IMR-90 (cell line): ENCODE results near the gene EHBP1. TPM values are rescaled to one million over a fixed set of nuclear protein-coding genes. Genes with fewer than 3 reads are reported as not detected.
A peak's percentile ranks its signal among the peaks of the same experiment; 100 is the strongest.

Source experiments
- ATAC-seq: fragments of 200-7000 bp; cut with Tn5 transposase; 2 replicates; pipeline ENCODE4 v1.9.1; 2020; ENCODE audit warnings: low read depth, mild to moderate bottlenecking, moderate library complexity
- BruUV-seq: library from RNA; stranded (reverse); fragments of 400-500 nt; replicated peaks from 2 replicates; lab custom pipeline; 2021; lab: Mats Ljungman, UMichigan
- CTCF ChIA-PET: fragments of 300-600 bp; formaldehyde crosslinking; extraction: SDS; loops from one replicate; lab custom pipeline; 2021; ENCODE audit warnings: antibody characterized with exemption; lab: Yijun Ruan, JAX
- POLR2A ChIA-PET: fragments of 300-600 bp; sonication (Branson Sonifier 250); formaldehyde crosslinking; loops from one replicate; lab custom pipeline; 2022; ENCODE audit warnings: antibody characterized with exemption; ENCODE audit not compliant: unreplicated experiment; lab: Charles Lee
- DNase-seq: peaks from one replicate; pipeline ENCODE4 v3.0.0; 2013
- H2AFZ ChIP-seq: replicated peaks from 2 replicates; pipeline ENCODE3; 2013; ENCODE audit warnings: low read length, mild to moderate bottlenecking; ENCODE audit not compliant: poor library complexity
- H2AK5ac ChIP-seq: 2 replicates; pipeline ENCODE4 v1.6.1; 2013; ENCODE audit warnings: low read depth, low read length, inconsistent platforms
- H2AK9ac ChIP-seq: replicated peaks from 2 replicates; pipeline ENCODE3; 2013; ENCODE audit warnings: mild to moderate bottlenecking, low read depth, low read length, moderate library complexity; ENCODE audit not compliant: poor library complexity
- H2BK120ac ChIP-seq: 2 replicates; pipeline ENCODE4 v1.6.1; 2013; ENCODE audit warnings: low read depth, low read length, inconsistent platforms
- H2BK15ac ChIP-seq: 3 replicates; pipeline ENCODE4 v1.6.1; 2013; ENCODE audit warnings: low read depth, low read length, inconsistent platforms
- H2BK20ac ChIP-seq: 2 replicates; pipeline ENCODE4 v1.6.1; 2013; ENCODE audit warnings: low read depth, mild to moderate bottlenecking, inconsistent platforms, low read length, moderate library complexity
- H2BK5ac ChIP-seq: 2 replicates; pipeline ENCODE4 v1.6.1; 2013; ENCODE audit warnings: mild to moderate bottlenecking, low read depth, low read length, inconsistent platforms; ENCODE audit not compliant: poor library complexity, severe bottlenecking
- H3K14ac ChIP-seq: replicated peaks from 2 replicates; pipeline ENCODE4 v1.6.1; 2013; ENCODE audit warnings: low read depth, low read length, inconsistent platforms
- H3K18ac ChIP-seq: 2 replicates; pipeline ENCODE4 v1.6.1; 2013; ENCODE audit warnings: low read depth, low read length, control low read depth
- H3K23ac ChIP-seq: 2 replicates; pipeline ENCODE4 v1.6.1; 2013; ENCODE audit warnings: low read depth, low read length, inconsistent platforms
- H3K27ac ChIP-seq: 2 replicates; pipeline ENCODE4 v1.5.1; 2013; ENCODE audit warnings: mild to moderate bottlenecking, control low read depth, low read length; ENCODE audit not compliant: insufficient read depth
- H3K27me3 ChIP-seq: 2 replicates; pipeline ENCODE4 v1.6.1; 2013; ENCODE audit warnings: low read length; ENCODE audit not compliant: control insufficient read depth, insufficient read depth
- H3K36me3 ChIP-seq: 2 replicates; pipeline ENCODE4 v1.6.1; 2013; ENCODE audit warnings: low read length, mixed read lengths; ENCODE audit not compliant: control insufficient read depth, insufficient read depth
- H3K4ac ChIP-seq: 2 replicates; pipeline ENCODE4 v1.6.1; 2013; ENCODE audit warnings: low read depth, low read length, inconsistent platforms
- H3K4me1 ChIP-seq: 2 replicates; pipeline ENCODE4 v1.6.1; 2013; ENCODE audit warnings: low read length, mixed read lengths; ENCODE audit not compliant: control insufficient read depth, insufficient read depth
- H3K4me2 ChIP-seq: 2 replicates; pipeline ENCODE4 v1.6.1; 2013; ENCODE audit warnings: low read depth, mild to moderate bottlenecking, control low read depth, low read length, moderate library complexity
- H3K4me3 ChIP-seq: 2 replicates; pipeline ENCODE4 v1.5.1; 2013; ENCODE audit warnings: low read depth, mild to moderate bottlenecking, control low read depth, low read length, moderate library complexity; ENCODE audit not compliant: insufficient read depth
- H3K56ac ChIP-seq: 2 replicates; pipeline ENCODE4 v1.6.1; 2013; ENCODE audit warnings: low read length, inconsistent platforms; ENCODE audit not compliant: insufficient read depth; ENCODE audit errors: extremely low read depth
- H3K79me1 ChIP-seq, 2 experiments: 2 replicates each; pipeline ENCODE4 v1.6.1; 2013; ENCODE audit warnings: low read length in 2 of 2, inconsistent platforms in 1 of 2, low read depth in 1 of 2
- H3K9ac ChIP-seq: 2 replicates; pipeline ENCODE4 v1.6.1; 2013; ENCODE audit warnings: low read depth, low read length, control low read depth
- H3K9me1 ChIP-seq: 2 replicates; pipeline ENCODE4 v1.6.1; 2013; ENCODE audit warnings: low read length, inconsistent platforms; ENCODE audit not compliant: insufficient read depth
- H3K9me3 ChIP-seq: 2 replicates; pipeline ENCODE4 v1.6.1; 2013; ENCODE audit warnings: low read length; ENCODE audit not compliant: control insufficient read depth, insufficient read depth
- H4K20me1 ChIP-seq: 2 replicates; pipeline ENCODE4 v1.6.1; 2013; ENCODE audit warnings: low read length, inconsistent platforms; ENCODE audit not compliant: insufficient read depth
- H4K5ac ChIP-seq: 2 replicates; pipeline ENCODE4 v1.6.1; 2013; ENCODE audit warnings: mild to moderate bottlenecking, low read depth, low read length, control low read depth
- H4K8ac ChIP-seq, 2 experiments: 2 replicates each; pipeline ENCODE4 v1.6.1; 2013; ENCODE audit warnings: low read depth in 2 of 2, low read length in 2 of 2, control low read depth in 1 of 2, inconsistent platforms in 1 of 2
- H4K91ac ChIP-seq: 2 replicates; pipeline ENCODE4 v1.6.1; 2013; ENCODE audit warnings: low read depth, low read length, inconsistent platforms; ENCODE audit not compliant: insufficient read depth
- BHLHE40 ChIP-seq: fragments of 150-350 bp; IDR thresholded peaks from 2 replicates; pipeline ENCODE4 v1.6.1; 2016; ENCODE audit warnings: mild to moderate bottlenecking, low read depth, low read length
- CEBPB ChIP-seq: IDR thresholded peaks from 2 replicates; pipeline ENCODE4 v1.6.1; 2012; ENCODE audit warnings: low read depth, low read length, improper control_type of control experiment
- CTCF ChIP-seq: conservative IDR thresholded peaks from 2 replicates; pipeline ENCODE4 v1.5.1; 2012; ENCODE audit warnings: mild to moderate bottlenecking, low read depth, low read length, improper control_type of control experiment
- ELK1 ChIP-seq: fragments of 150-350 bp; IDR thresholded peaks from 2 replicates; pipeline ENCODE4 v1.6.1; 2016; ENCODE audit warnings: low read depth, mild to moderate bottlenecking, low read length, moderate library complexity, borderline replicate concordance
- FOS ChIP-seq: fragments of 150-350 bp; IDR thresholded peaks from 2 replicates; pipeline ENCODE4 v1.6.1; 2016; ENCODE audit warnings: low read depth, low read length
- MAFK ChIP-seq: IDR thresholded peaks from 2 replicates; pipeline ENCODE4 v1.6.1; 2012; ENCODE audit warnings: low read depth, low read length, improper control_type of control experiment
- MAZ ChIP-seq: IDR thresholded peaks from 2 replicates; pipeline ENCODE4 v1.6.1; 2012; ENCODE audit warnings: low read depth, mild to moderate bottlenecking, low read length, improper control_type of control experiment, moderate library complexity, borderline replicate concordance
- MXI1 ChIP-seq: IDR thresholded peaks from 2 replicates; pipeline ENCODE4 v1.6.1; 2012; ENCODE audit warnings: low read depth, mild to moderate bottlenecking, low read length, moderate library complexity, borderline replicate concordance
- NFE2L2 ChIP-seq: fragments of 150-350 bp; IDR thresholded peaks from 2 replicates; pipeline ENCODE4 v1.6.1; 2016; ENCODE audit warnings: low read depth, mild to moderate bottlenecking, low read length
- POLR2A ChIP-seq: IDR thresholded peaks from 2 replicates; pipeline ENCODE4 v1.6.1; 2012; ENCODE audit warnings: mild to moderate bottlenecking, low read depth, low read length
- RAD21 ChIP-seq: IDR thresholded peaks from 2 replicates; pipeline ENCODE4 v1.6.1; 2012; ENCODE audit warnings: low read length, improper control_type of control experiment
- RFX5 ChIP-seq: IDR thresholded peaks from 2 replicates; pipeline ENCODE4 v1.8.0; 2012; ENCODE audit warnings: low read depth, mild to moderate bottlenecking, low read length, moderate library complexity
- WGBS, 2 experiments: methylation state at CpG; one replicate each; pipeline versions ENCODE4 v1.1.5 to v1.1.7; 2013; ENCODE audit warnings: missing lambda C conversion rate in 2 of 2; ENCODE audit not compliant: insufficient read length in 1 of 2; ENCODE audit errors: extremely low coverage in 2 of 2; 5-methylcytosine and 5-hydroxymethylcytosine counted together
- dilution Hi-C: fragments of 300-500 bp; cut with HindIII; formaldehyde crosslinking; loops from one replicate; pipeline ENCODE4 v1.14.3; 2018; ENCODE audit warnings: low sequenced_read_pairs; ENCODE audit not compliant: unreplicated experiment
- in situ Hi-C: fragments of 300-500 bp; cut with MboI; formaldehyde crosslinking; loops from 3 replicates; pipeline ENCODE4 v1.14.3; 2019; ENCODE audit warnings: low sequenced_read_pairs, inconsistent platforms, mixed read lengths
- intact Hi-C: fragments of 100-400 bp; cut with micrococcal nuclease; formaldehyde crosslinking; loops from 2 replicates; pipeline ENCODE4 v1.10.0; 2022
- polyA plus RNA-seq, 3 experiments: library from polyadenylated mRNA; depleted of rRNA; stranded (reverse); fragments of >200 nt; gene quantifications; 2 replicates each; pipeline ENCODE4 v1.2.3, GENCODE V29; 2012; ENCODE audit warnings: low replicate concordance in 1 of 3
- total RNA-seq: library from RNA; depleted of rRNA; stranded (reverse); fragments of >200 nt; gene quantifications from 2 replicates; pipeline ENCODE4 v1.2.3, GENCODE V29; 2012

The EHBP1 gene
- total and polyA plus RNA-seq, 2 of the 4 experiments (the other 2 are of a cell fraction) = 28.3 to 44.4 TPM

- TF ChIP-seq CEBPB (no peak), RAD21 (no peak)
Observed at GRCh38 chr2:62854600-62855514, 149.3 kb downstream of the EHBP1 start (continued).

GRCh38 chr2:62856228-62857040 lies 150.9 kb downstream of the EHBP1 start:
- no peak overlapping the region for H2BK15ac ChIP-seq
- H4K8ac ChIP-seq = no peak overlapping the region
- no peaks in the 10 kb centered on the region for H3K27me3 ChIP-seq
- CTCF ChIA-PET = no interaction called here
- H3K4me2 ChIP-seq = no peak overlapping the region
- no peaks in the 10 kb centered on the region for H4K20me1 ChIP-seq
- no peak overlapping the region for H4K91ac ChIP-seq
- peaks cover 6% of the 10 kb centered on the region; the same call in 1 of the 2 replicates for H3K9me1 ChIP-seq
- no peaks in the 10 kb centered on the region; a peak in 1 of 4 replicates for H3K79me1 ChIP-seq
- H2AK9ac ChIP-seq = peak overlapping the region; percentile 8
- whole genome bisulfite sequencing, 2 experiments = 84% methylated on average over 3 of the region's 6 CpGs; no CpG with 5 or more reads in 1 of the 2 experiments
- peaks cover 3% of the 10 kb centered on the region; the same call in 1 of the 2 replicates for H3K9me3 ChIP-seq
- peak overlapping the region; percentile 0; the same call in 1 of the 2 replicates for H3K14ac ChIP-seq
- H2BK20ac ChIP-seq = no peak overlapping the region
- no peak overlapping the region for H2BK120ac ChIP-seq
- H4K5ac ChIP-seq = no peak overlapping the region
- H3K36me3 ChIP-seq = peaks cover 14% of the 10 kb centered on the region
- POLR2A ChIA-PET = no interaction called here
- no TSS peak for BruUV-seq
- intact Hi-C loops = no loop called here
- no peak overlapping the region for H2AK5ac ChIP-seq
- H2AFZ ChIP-seq = no peak overlapping the region
- H3K56ac ChIP-seq = no peak overlapping the region
- H3K27ac ChIP-seq = no peak overlapping the region
- ATAC-seq (no peak), DNase-seq (no peak)
- no peak overlapping the region for H3K23ac ChIP-seq
- H3K4me3 ChIP-seq = no peak overlapping the region
- dilution Hi-C loops = no loop called here
- no peak overlapping the region for H3K18ac ChIP-seq
- H3K9ac ChIP-seq = no peak overlapping the region
- in situ Hi-C loops = no loop called here
- no peak overlapping the region for H3K4ac ChIP-seq
- H3K4me1 ChIP-seq = no peaks in the 10 kb centered on the region
- no peak overlapping the region for H2BK5ac ChIP-seq
- TF ChIP-seq MAZ (no peak), NFE2L2 (no peak), FOS (no peak), RAD21 (no peak), MAFK (no peak), RFX5 (no peak), CTCF (no peak), ELK1 (no peak), BHLHE40 (no peak), MXI1 (no peak), POLR2A (no peak)
